Astrocyte of the spinal cord (primary cell): ENCODE measurements around the gene CNOT6L.
"Not testable (repeated sequence)": the region's sequence is repeated elsewhere in the genome, so short reads cannot be mapped to it uniquely, and the experiment has no call there.

Experiments used
- DNase-seq: peaks from one replicate; pipeline ENCODE4 v3.0.0; 2011; ENCODE audit warnings: low read depth, low spot score
- H3K4me3 ChIP-seq: 2 replicates; pipeline ENCODE4 v1.5.1; 2011; ENCODE audit warnings: low read depth, mild to moderate bottlenecking, low read length, moderate library complexity
- CTCF ChIP-seq: IDR thresholded peaks from 2 replicates; pipeline ENCODE4 v1.5.1; 2012; ENCODE audit warnings: low read depth, mild to moderate bottlenecking, low read length, inconsistent platforms
- in situ Hi-C: cut with HindIII; loops from 2 replicates; pipeline ENCODE4 v1.10.0; 2017; ENCODE audit warnings: low sequenced_read_pairs

CNOT6L gene

GRCh38 chr4:77785669-77786068 is 33.5 kb downstream of the CNOT6L start:
- in situ Hi-C loops = no loop called here
- H3K4me3 ChIP-seq = no peak overlapping the region
- no peak for TF ChIP-seq CTCF
- no peak for DNase-seq

GRCh38 chr4:77783895-77784294 is 35.3 kb downstream of the CNOT6L start:
- TF ChIP-seq CTCF = no peak
- no peak overlapping the region for H3K4me3 ChIP-seq
- in situ Hi-C loops = no loop called here
- DNase-seq = no peak

GRCh38 chr4:77782102-77782835 is 36.9 kb downstream of the CNOT6L start:
- DNase-seq = no peak
- no peak for TF ChIP-seq CTCF
- H3K4me3 ChIP-seq = no peak overlapping the region
- in situ Hi-C loops = no loop called here

GRCh38 chr4:77780762-77781161 is 38.4 kb downstream of the CNOT6L start:
- H3K4me3 ChIP-seq, in situ Hi-C loops, DNase-seq: not testable (repeated sequence)

GRCh38 chr4:77777135-77777807 is 41.9 kb downstream of the CNOT6L start:
- DNase-seq = no peak
- no peak overlapping the region for H3K4me3 ChIP-seq
- in situ Hi-C loops = no loop called here
- TF ChIP-seq CTCF = no peak

GRCh38 chr4:77776182-77777134 is 42.7 kb downstream of the CNOT6L start:
- no peak for TF ChIP-seq CTCF
- H3K4me3 ChIP-seq = no peak overlapping the region
- DNase-seq = peak; percentile 5
- in situ Hi-C loops = no loop called here
